H1 (cell line): ENCODE measurements around the gene KHDC1L. TPM values are rescaled to one million over a fixed set of nuclear protein-coding genes. Genes with fewer than 3 reads are reported as not detected.

Source experiments
- CTCF ChIA-PET: fragments of 300-600 bp; sonication (Branson Sonifier 250); formaldehyde crosslinking; loops from one replicate; lab custom pipeline; 2021; ENCODE audit not compliant: partially characterized antibody; lab: Charles Lee
- POLR2A ChIA-PET: fragments of 300-600 bp; sonication (Branson Sonifier 250); formaldehyde crosslinking; loops from one replicate; lab custom pipeline; 2021; ENCODE audit warnings: inconsistent platforms; ENCODE audit not compliant: partially characterized antibody; lab: Charles Lee
- DNase-seq, 2 experiments: peaks; one replicate each; pipeline versions ENCODE4 v3.0.0 to v3.0.0-alpha.2; 2010 to 2022; ENCODE audit warnings: low spot score in 2 of 2, low read depth in 1 of 2, mixed read lengths in 1 of 2
- FAIRE-seq: peaks from 2 replicates; lab custom pipeline; 2011; peaks lifted over from hg19 to GRCh38; lab: Jason Lieb, UNC
- H2AFZ ChIP-seq: 2 replicates; pipeline ENCODE4 v1.8.1; 2012; ENCODE audit warnings: low read length, inconsistent platforms
- H2AK5ac ChIP-seq: 2 replicates; pipeline ENCODE4 v1.6.1; 2013; ENCODE audit warnings: low read depth, low read length
- H2BK120ac ChIP-seq: replicated peaks from 2 replicates; pipeline ENCODE3; 2013; ENCODE audit warnings: low read depth, low read length, inconsistent platforms
- H2BK12ac ChIP-seq: 2 replicates; pipeline ENCODE4 v1.6.1; 2013; ENCODE audit warnings: low read depth, low read length
- H2BK15ac ChIP-seq: 2 replicates; pipeline ENCODE4 v1.6.1; 2013; ENCODE audit warnings: low read length
- H2BK20ac ChIP-seq: 2 replicates; pipeline ENCODE4 v1.6.1; 2013; ENCODE audit warnings: low read length
- H2BK5ac ChIP-seq: 2 replicates; pipeline ENCODE4 v1.6.1; 2013; ENCODE audit warnings: low read depth, low read length
- H3K14ac ChIP-seq: 2 replicates; pipeline ENCODE4 v1.6.1; 2013; ENCODE audit warnings: inconsistent platforms; ENCODE audit not compliant: insufficient read length
- H3K18ac ChIP-seq: 2 replicates; pipeline ENCODE4 v1.6.1; 2013; ENCODE audit warnings: low read length; ENCODE audit errors: extremely low read depth
- H3K23ac ChIP-seq: 2 replicates; pipeline ENCODE4 v1.6.1; 2013; ENCODE audit warnings: inconsistent platforms; ENCODE audit not compliant: insufficient read length
- H3K23me2 ChIP-seq: 2 replicates; pipeline ENCODE4 v1.6.1; 2013; ENCODE audit warnings: low read depth, low read length
- H3K27ac ChIP-seq: 2 replicates; pipeline ENCODE4 v1.6.1; 2011; ENCODE audit warnings: low read depth, low read length, inconsistent platforms
- H3K27me3 ChIP-seq, 4 experiments: replicated peaks in 1 of 4; 1 replicate in 1 of 4; 2 replicates in 3 of 4; pipeline versions ENCODE4 v1.6.1 to v1.8.1; 2011 to 2013; ENCODE audit warnings: low read length in 3 of 4, mild to moderate bottlenecking in 3 of 4, inconsistent platforms in 2 of 4, mixed read lengths in 2 of 4, moderate library complexity in 1 of 4; ENCODE audit not compliant: control insufficient read depth in 3 of 4, insufficient read depth in 3 of 4; ENCODE audit errors: extremely low read depth in 1 of 4
- H3K36me3 ChIP-seq, 4 experiments: 2 replicates each; pipeline versions ENCODE4 v1.6.1 to v1.8.1; 2011 to 2013; ENCODE audit warnings: mild to moderate bottlenecking in 4 of 4, low read length in 3 of 4, moderate library complexity in 2 of 4, control low read depth in 1 of 4, inconsistent platforms in 1 of 4; ENCODE audit not compliant: insufficient read depth in 4 of 4, control insufficient read depth in 2 of 4
- H3K4ac ChIP-seq: replicated peaks from 2 replicates; pipeline ENCODE3; 2013; ENCODE audit warnings: low read length, low read depth, mixed read lengths, inconsistent platforms; ENCODE audit not compliant: insufficient read length
- H3K4me1 ChIP-seq, 4 experiments: replicated peaks in 1 of 4; 1 replicate in 1 of 4; 2 replicates in 3 of 4; pipeline versions ENCODE4 v1.6.1 to v1.8.1; 2011 to 2013; ENCODE audit warnings: low read length in 3 of 4, inconsistent platforms in 2 of 4, mixed read lengths in 1 of 4; ENCODE audit not compliant: insufficient read depth in 4 of 4, control insufficient read depth in 3 of 4
- H3K4me2 ChIP-seq, 2 experiments: 2 replicates each; pipeline versions ENCODE4 v1.6.1 to v1.8.1; 2011 to 2013; ENCODE audit warnings: low read depth in 2 of 2, low read length in 2 of 2, control low read depth in 1 of 2, inconsistent platforms in 1 of 2, mild to moderate bottlenecking in 1 of 2; ENCODE audit not compliant: insufficient read depth in 1 of 2
- H3K4me3 ChIP-seq, 4 experiments: fragments of 200-600, 300-600 bp in 1 of 4; sonication (generic), shearing (Covaris generic), sonication (Bioruptor Twin) in 1 of 4; 2 replicates each; pipeline versions ENCODE4 v1.5.1 to v1.8.1; 2011 to 2016; ENCODE audit warnings: low read length in 4 of 4, low read depth in 3 of 4, control low read depth in 2 of 4, inconsistent platforms in 2 of 4, mild to moderate bottlenecking in 2 of 4, mixed read lengths in 1 of 4, moderate library complexity in 1 of 4; ENCODE audit not compliant: insufficient read depth in 2 of 4; ENCODE audit errors: extremely low read depth in 1 of 4
- H3K56ac ChIP-seq: replicated peaks from 2 replicates; pipeline ENCODE3; 2013; ENCODE audit warnings: low read depth, mild to moderate bottlenecking, mixed read lengths, low read length, inconsistent platforms; ENCODE audit not compliant: insufficient read length
- H3K79me1 ChIP-seq: 2 replicates; pipeline ENCODE4 v1.6.1; 2013; ENCODE audit warnings: low read depth, low read length, control low read depth
- H3K79me2 ChIP-seq, 2 experiments: 2 replicates each; pipeline versions ENCODE4 v1.6.1 to v1.8.1; 2012 to 2013; ENCODE audit warnings: low read length in 2 of 2, mild to moderate bottlenecking in 2 of 2, inconsistent platforms in 1 of 2; ENCODE audit not compliant: insufficient read depth in 2 of 2, control insufficient read depth in 1 of 2
- H3K9ac ChIP-seq, 4 experiments: replicated peaks in 1 of 4; 1 replicate in 1 of 4; 2 replicates in 3 of 4; pipeline versions ENCODE4 v1.6.1 to v1.8.1; 2011 to 2013; ENCODE audit warnings: low read depth in 3 of 4, low read length in 3 of 4, control low read depth in 2 of 4, mild to moderate bottlenecking in 2 of 4, moderate library complexity in 2 of 4, inconsistent platforms in 1 of 4; ENCODE audit errors: extremely low read depth in 1 of 4
- H3K9me3 ChIP-seq, 2 experiments: 2 replicates each; pipeline versions ENCODE4 v1.6.1 to v1.8.1; 2012 to 2013; ENCODE audit warnings: mild to moderate bottlenecking in 2 of 2, moderate library complexity in 2 of 2, control low read depth in 1 of 2, inconsistent platforms in 1 of 2, low read depth in 1 of 2, low read length in 1 of 2, mixed read lengths in 1 of 2; ENCODE audit not compliant: insufficient read depth in 2 of 2
- H4K20me1 ChIP-seq, 2 experiments: replicated peaks in 1 of 2; 2 replicates each; pipeline versions ENCODE3 to v1.8.1; 2011 to 2013; ENCODE audit warnings: inconsistent platforms in 2 of 2, low read length in 2 of 2, mild to moderate bottlenecking in 1 of 2; ENCODE audit not compliant: insufficient read depth in 2 of 2, control insufficient read depth in 1 of 2
- H4K5ac ChIP-seq: 2 replicates; pipeline ENCODE4 v1.6.1; 2013; ENCODE audit warnings: low read length, low read depth, mixed read lengths, inconsistent platforms; ENCODE audit not compliant: insufficient read length
- H4K8ac ChIP-seq: 2 replicates; pipeline ENCODE4 v1.8.0; 2013; ENCODE audit warnings: mild to moderate bottlenecking, moderate library complexity, low read length, inconsistent platforms; ENCODE audit not compliant: insufficient read depth; ENCODE audit errors: extremely low read depth
- H4K91ac ChIP-seq: replicated peaks from 2 replicates; pipeline ENCODE3; 2013; ENCODE audit warnings: low read length, mixed read lengths, inconsistent platforms; ENCODE audit not compliant: insufficient read length
- ASH2L ChIP-seq: fragments of 200-600, 300-600 bp; sonication (generic); IDR thresholded peaks from one replicate; pipeline ENCODE4 v1.7.1; 2017; ENCODE audit warnings: low read length
- BRCA1 ChIP-seq: IDR thresholded peaks from 2 replicates; pipeline ENCODE4 v1.6.1; 2012; ENCODE audit warnings: low read depth, low read length, improper control_type of control experiment
- KDM5A ChIP-seq: fragments of 200-600 bp; IDR thresholded peaks from 2 replicates; pipeline ENCODE4 v1.7.1; 2012; ENCODE audit warnings: mild to moderate bottlenecking, low read length, inconsistent platforms, mixed read lengths
- NRF1 ChIP-seq: IDR thresholded peaks from 2 replicates; pipeline ENCODE4 v1.6.1; 2011; ENCODE audit warnings: mild to moderate bottlenecking, low read depth, low read length, improper control_type of control experiment
- SIX5 ChIP-seq: IDR thresholded peaks from 2 replicates; pipeline ENCODE4 v1.6.1; 2011; ENCODE audit warnings: mild to moderate bottlenecking, low read depth, low read length
- SP1 ChIP-seq: IDR thresholded peaks from 2 replicates; pipeline ENCODE4 v1.6.1; 2011; ENCODE audit warnings: low read depth, low read length
- SP4 ChIP-seq: IDR thresholded peaks from 2 replicates; pipeline ENCODE4 v1.6.1; 2012; ENCODE audit warnings: low read length, inconsistent platforms
- TAF7 ChIP-seq: optimal IDR thresholded peaks from 2 replicates; pipeline ENCODE3; 2011; ENCODE audit warnings: low read depth, mild to moderate bottlenecking, inconsistent platforms, low read length, moderate library complexity, borderline replicate concordance
- TCF12 ChIP-seq: IDR thresholded peaks from 2 replicates; pipeline ENCODE4 v1.6.1; 2011; ENCODE audit warnings: low read depth, mild to moderate bottlenecking, low read length
- WGBS, 2 experiments: shearing (Covaris generic) in 1 of 2; methylation state at CpG; one replicate each; pipeline versions ENCODE4 v1.1.6 to v1.1.7; 2013 to 2015; ENCODE audit warnings: low lambda C conversion rate in 2 of 2, mixed read lengths in 2 of 2, inconsistent platforms in 1 of 2, low coverage in 1 of 2, missing lambda C conversion rate in 1 of 2; ENCODE audit not compliant: insufficient replicate concordance in 2 of 2, insufficient coverage in 1 of 2, insufficient read length in 1 of 2; ENCODE audit errors: extremely low coverage in 1 of 2, missing lambda C conversion rate in 1 of 2; 5-methylcytosine and 5-hydroxymethylcytosine counted together
- polyA plus RNA-seq, 7 experiments: library from polyadenylated mRNA; depleted of rRNA in 3 of 7; stranded (reverse) in 5 of 7; unstranded in 2 of 7; fragments of >200 nt in 5 of 7; fragments of 200-250 nt in 2 of 7; gene quantifications; 1 replicate in 5 of 7; 2 replicates in 1 of 7; 4 replicates in 1 of 7; pipeline versions ENCODE4 v1.2.1 to v1.2.3, GENCODE V29; 2011 to 2013; ENCODE audit warnings: missing spikeins in 2 of 7, mixed read lengths in 2 of 7
- total RNA-seq: library from RNA; stranded (reverse); fragmentation: NEBNext Ultra II Directional; extraction: Animal tissue kit (Norgen Biotek cat#: 25700); gene quantifications from 2 replicates; pipeline ENCODE4 v1.2.1, GENCODE V29; 2021
- TF ChIP-seq, protein P1 (sequence below): IDR thresholded peaks from 2 replicates; pipeline ENCODE4 v1.6.1; 2011; ENCODE audit warnings: low read depth, mild to moderate bottlenecking, low read length; ENCODE audit not compliant: insufficient read depth
- TF ChIP-seq, protein P2 (sequence below), 3 experiments: IDR thresholded peaks; 1 replicate in 2 of 3; 2 replicates in 1 of 3; pipeline versions ENCODE4 v1.5.1 to v1.6.1; 2011; ENCODE audit warnings: low read length in 3 of 3, mild to moderate bottlenecking in 3 of 3, inconsistent platforms in 2 of 3, low read depth in 1 of 3, moderate library complexity in 1 of 3; ENCODE audit not compliant: insufficient read depth in 1 of 3; ENCODE audit errors: control extremely low read depth in 1 of 3

KHDC1L gene
- total and polyA plus RNA-seq, 2 of the 8 experiments (the other 6 are each of a cell fraction or from before 2014, with no cell fraction given), result 0.14 TPM; not detected in 1

DNA sequence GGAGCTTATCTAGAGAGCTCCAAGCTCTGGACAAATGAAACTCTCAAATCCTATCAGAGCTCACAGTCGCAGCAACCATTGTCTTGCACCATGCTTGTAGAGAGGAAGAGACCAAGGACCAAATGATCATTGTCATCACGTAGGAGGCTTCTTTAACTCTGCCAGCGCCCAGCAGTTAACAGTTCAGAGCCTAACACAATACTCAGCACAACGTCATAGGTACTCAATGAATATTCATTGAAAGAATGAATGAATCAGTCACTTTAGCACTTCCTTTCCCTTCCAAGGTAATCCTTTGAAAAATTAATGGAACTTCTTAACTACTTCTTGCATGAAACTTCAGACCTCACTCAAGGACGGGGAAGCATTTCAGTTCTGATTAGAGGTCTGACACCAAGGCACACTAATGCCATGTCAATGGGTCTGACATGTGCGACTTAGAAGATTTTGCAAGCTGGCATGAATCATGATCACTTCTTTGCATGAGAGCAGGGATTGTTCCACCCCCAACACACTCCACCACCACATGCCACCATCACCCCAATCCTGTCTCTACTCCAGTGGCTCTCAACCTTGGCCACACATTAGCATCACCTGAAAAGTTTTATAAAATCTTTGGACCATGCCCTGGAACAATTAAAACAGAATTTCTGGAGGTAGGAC lies 45.1 kb downstream of the KHDC1L start:
- Histone ChIP-seq H4K20me1 (no peaks in the 10 kb centered on the region), H3K14ac (no peak overlapping the region), H3K27ac (no peak overlapping the region), H4K5ac (no peak overlapping the region), H3K9me3 (no peaks in the 10 kb centered on the region), H3K4me1 (no peaks in the 10 kb centered on the region), H3K23me2 (no peaks in the 10 kb centered on the region), H2BK20ac (no peak overlapping the region), H3K4me2 (no peak overlapping the region), H3K36me3 (no peaks in the 10 kb centered on the region), H2BK15ac (no peak overlapping the region), H3K27me3 (no peaks in the 10 kb centered on the region), H3K23ac (no peak overlapping the region), H4K91ac (no peak overlapping the region), H4K8ac (no peak overlapping the region), H2AFZ (no peak overlapping the region), H3K18ac (no peak overlapping the region), H3K4me3 (no peak overlapping the region), H3K56ac (no peak overlapping the region), H2AK5ac (no peak overlapping the region), H3K4ac (no peak overlapping the region), H2BK120ac (no peak overlapping the region), H2BK5ac (no peak overlapping the region), H3K9ac (no peak overlapping the region), H3K79me1 (no peaks in the 10 kb centered on the region), H3K79me2 (no peaks in the 10 kb centered on the region), H2BK12ac (no peak overlapping the region)
- peak; percentile 60 for FAIRE-seq
- no peak for DNase-seq
- ChIA-PET CTCF (interaction anchor here (0.7 to 1.8 kb wide), 12 partner anchors 9 to 764 kb away, joined by 3 to 10 read pairs (median 5); no protein-coding TSS in a partner anchor), POLR2A (no interaction called here)
- 81% methylated on average over 6 of the region's 6 CpGs; no CpG with 5 or more reads in 1 of the 2 experiments for WGBS, 2 experiments
- TF ChIP-seq SP4, result no peak
- no peak for TF ChIP-seq ASH2L
- TF ChIP-seq SP1, result no peak
- TF ChIP-seq TAF7, result no peak
- no peak for TF ChIP-seq SIX5
- TF ChIP-seq, protein P1, sequence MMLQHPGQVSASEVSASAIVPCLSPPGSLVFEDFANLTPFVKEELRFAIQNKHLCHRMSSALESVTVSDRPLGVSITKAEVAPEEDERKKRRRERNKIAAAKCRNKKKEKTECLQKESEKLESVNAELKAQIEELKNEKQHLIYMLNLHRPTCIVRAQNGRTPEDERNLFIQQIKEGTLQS, result no peak
- TF ChIP-seq BRCA1, result no peak
- no peak for TF ChIP-seq TCF12
- TF ChIP-seq NRF1, result no peak
- TF ChIP-seq KDM5A, result no peak
- TF ChIP-seq, protein P2, sequence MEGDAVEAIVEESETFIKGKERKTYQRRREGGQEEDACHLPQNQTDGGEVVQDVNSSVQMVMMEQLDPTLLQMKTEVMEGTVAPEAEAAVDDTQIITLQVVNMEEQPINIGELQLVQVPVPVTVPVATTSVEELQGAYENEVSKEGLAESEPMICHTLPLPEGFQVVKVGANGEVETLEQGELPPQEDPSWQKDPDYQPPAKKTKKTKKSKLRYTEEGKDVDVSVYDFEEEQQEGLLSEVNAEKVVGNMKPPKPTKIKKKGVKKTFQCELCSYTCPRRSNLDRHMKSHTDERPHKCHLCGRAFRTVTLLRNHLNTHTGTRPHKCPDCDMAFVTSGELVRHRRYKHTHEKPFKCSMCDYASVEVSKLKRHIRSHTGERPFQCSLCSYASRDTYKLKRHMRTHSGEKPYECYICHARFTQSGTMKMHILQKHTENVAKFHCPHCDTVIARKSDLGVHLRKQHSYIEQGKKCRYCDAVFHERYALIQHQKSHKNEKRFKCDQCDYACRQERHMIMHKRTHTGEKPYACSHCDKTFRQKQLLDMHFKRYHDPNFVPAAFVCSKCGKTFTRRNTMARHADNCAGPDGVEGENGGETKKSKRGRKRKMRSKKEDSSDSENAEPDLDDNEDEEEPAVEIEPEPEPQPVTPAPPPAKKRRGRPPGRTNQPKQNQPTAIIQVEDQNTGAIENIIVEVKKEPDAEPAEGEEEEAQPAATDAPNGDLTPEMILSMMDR (IDR thresholded peaks at IDR 0.05; ENCODE audit: control extremely low read depth in 1 of 3, insufficient read depth in 1 of 3, low read depth in 1 of 3, low read length in 3 of 3), result no peak
